Heart left ventricle (tissue), 16 donors: ENCODE data around the gene DIO3. TPM values are rescaled to one million over a fixed set of nuclear protein-coding genes. Genes with fewer than 3 reads are reported as not detected.
A peak's percentile ranks its signal among the peaks of the same experiment; 100 is the strongest.
"Not testable (repeated sequence)": the region's sequence is repeated elsewhere in the genome, so short reads cannot be mapped to it uniquely, and the experiment has no call there.

Source experiments
- ATAC-seq, 4 donors: fragments of 200-7000 bp; cut with Tn5 transposase; one replicate each; pipeline ENCODE4 v1.9.1; 2020 to 2022; ENCODE audit warnings: moderate library complexity in 4 of 4, mild to moderate bottlenecking in 3 of 4, moderate number of reproducible peaks in 1 of 4
- DNase-seq, 5 donors: peaks; one replicate each; pipeline ENCODE4 v3.0.0-alpha.2; 2020
- H3K27ac ChIP-seq, 12 donors: fragments of 200-600 bp; sonication (generic) in 4 of 12; one replicate each; pipeline versions ENCODE4 v1.5.0 to v1.8.0; 2016 to 2022; ENCODE audit warnings: mild to moderate bottlenecking in 2 of 12
- H3K27me3 ChIP-seq, 9 donors: fragments of 200-600 bp; sonication (generic) in 2 of 9; one replicate each; pipeline versions ENCODE4 v1.5.1 to v1.8.0; 2016 to 2022; ENCODE audit warnings: mild to moderate bottlenecking in 3 of 9
- H3K36me3 ChIP-seq, 9 donors: fragments of 200-600 bp; sonication (generic) in 2 of 9; one replicate each; pipeline versions ENCODE4 v1.5.0 to v1.8.0; 2018 to 2022; ENCODE audit warnings: mild to moderate bottlenecking in 2 of 9
- H3K4me1 ChIP-seq, 12 donors: fragments of 200-600 bp; sonication (generic) in 4 of 12; one replicate each; pipeline versions ENCODE4 v1.5.0 to v1.8.0; 2016 to 2022; ENCODE audit warnings: mild to moderate bottlenecking in 3 of 12
- H3K4me3 ChIP-seq, 12 donors: fragments of 200-600 bp; sonication (generic) in 4 of 12; one replicate each; pipeline versions ENCODE4 v1.5.0 to v1.8.0; 2017 to 2022; ENCODE audit warnings: mild to moderate bottlenecking in 9 of 12, moderate library complexity in 4 of 12
- H3K9me3 ChIP-seq, 12 donors: fragments of 200-600 bp; sonication (generic) in 4 of 12; one replicate each; pipeline versions ENCODE4 v1.5.0 to v1.8.0; 2016 to 2022; ENCODE audit warnings: mild to moderate bottlenecking in 1 of 12
- POLR2A ChIP-seq, 2 donors: fragments of 450-650 bp; IDR thresholded peaks; one replicate each; pipeline ENCODE4 v1.6.1; 2017; ENCODE audit warnings: antibody characterized with exemption in 2 of 2, mild to moderate bottlenecking in 2 of 2, moderate library complexity in 2 of 2
- WGBS, 4 donors: extraction: QIAGEN DNeasy Blood & Tissue Kit in 2 of 4; methylation state at CpG; one replicate each; pipeline versions ENCODE4 v1.1.5 to v1.1.7; 2013 to 2018; 5-methylcytosine and 5-hydroxymethylcytosine counted together
- intact Hi-C, 10 donors: fragments of 100-400 bp; cut with DNase I; formaldehyde crosslinking; loops; one replicate each; pipeline versions ENCODE4 v1.11.1 to v1.14.2; 2022
- polyA plus RNA-seq, 2 donors: library from polyadenylated mRNA; stranded (reverse); fragments of 200-250 nt; gene quantifications; one replicate each; pipeline ENCODE4 v1.2.3, GENCODE V29; 2013
- total RNA-seq, 9 donors: library from RNA; depleted of rRNA in 2 of 9; stranded (reverse); fragments of >200 nt in 2 of 9; fragmentation: NEBNext Ultra II Directional in 3 of 9; extraction: Animal tissue kit (Norgen Biotek cat#: 25700) in 3 of 9; gene quantifications; one replicate each; pipeline versions ENCODE4 v1.1.0 to v1.2.4, GENCODE V29; 2016 to 2023
- TF ChIP-seq, protein P1 (sequence below), 12 donors: fragments of 200-600 bp; sonication (generic) in 4 of 12; IDR thresholded peaks; one replicate each; pipeline versions ENCODE4 v1.5.0 to v1.8.0; 2018 to 2022; ENCODE audit warnings: antibody characterized with exemption in 12 of 12, mild to moderate bottlenecking in 5 of 12
- donor health status: ischemic (EF 13 %, LVEDD 7.1; RV severe dilation, severe dysfunction).
- donor health status: healthy with polysubstance abuse.
- donor health status: DM: no; HTN: yes; CAD: no.
- donor health status: DM: no; HTN: no; CAD: no.
- donor health status: ischemic (EF 25% LVEDD 6.9; RV normal size, moderate dysfunction).
- donor health status: ischemic (EF 25% LVEDD 5.7; RV mildly dilated, moderate dysfunction).
- donor health status: healthy.
- donor health status: DM: yes; HTN: yes; CAD: no.
- donor health status: ischemic (EF 35%, LVEDD 5.7; RV mildly dilated, moderate dysfunction).
- donor health status: nonischemic (EF 11% LVEDD 7.7; RV severe dilation, severe dysfunction).
- donor health status: DM: yes; HTN: yes; CAD: no.
- donor health status: PGD.
- donor health status: ischemic (EF 29% LVEDD 5.4; RV normal size, mild dysfunction).
- donor health status: nonischemic (EF 23%, LVEDD 6.1; RV moderate dilation, normal function).

The DIO3 gene
- total and polyA plus RNA-seq, 11 donors, result 0.12 to 0.48 (median 0.24) TPM; not detected in 6

DNA sequence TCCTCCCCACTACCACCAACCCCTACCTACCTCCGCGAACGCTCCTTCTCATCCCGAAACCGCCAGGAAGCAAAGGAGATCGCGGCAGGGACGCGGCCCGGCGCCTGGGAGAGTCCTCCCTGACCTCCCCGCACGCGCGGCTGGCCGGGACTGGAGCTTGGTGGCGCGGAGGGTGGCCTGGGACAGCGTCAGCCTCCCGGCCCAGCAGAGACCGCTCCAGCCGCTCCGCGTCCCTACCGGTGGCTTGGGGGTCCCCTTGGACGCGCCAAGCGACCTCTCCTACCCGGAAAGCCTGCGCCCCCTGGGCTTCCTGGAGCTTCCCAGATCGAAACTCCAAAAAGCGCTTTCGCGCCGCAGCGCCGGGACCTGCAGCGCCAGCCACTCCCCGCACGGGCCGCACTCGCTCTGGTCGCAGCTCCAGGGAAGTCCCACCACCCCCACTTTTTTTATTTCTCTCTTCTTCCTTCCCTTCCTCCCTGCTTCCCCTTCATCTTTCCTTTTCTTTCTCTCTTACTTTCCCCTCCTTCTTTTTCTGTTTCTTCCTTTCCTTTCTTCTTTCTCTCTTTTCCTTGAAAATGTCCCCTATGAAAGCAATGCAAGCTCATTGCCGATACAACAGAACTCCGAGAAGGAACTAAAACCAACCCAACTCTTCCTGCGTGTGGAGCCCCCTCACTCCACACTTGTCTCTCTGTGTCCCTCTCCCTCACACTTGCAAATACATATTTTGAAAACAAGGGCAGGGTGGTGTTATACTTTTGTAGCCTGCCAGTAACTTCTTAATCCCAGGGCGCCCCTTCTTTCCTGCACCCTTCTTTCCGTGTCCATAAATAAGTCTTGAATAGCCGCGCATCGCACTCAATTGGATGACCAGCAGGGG, 3.8 kb downstream of the DIO3 start:
- no peak for ATAC-seq
- peak in 1 of 5 donors; percentile 60 for DNase-seq
- Histone ChIP-seq H3K27me3 (peaks cover 38 to 80% (median 59%) of the 10 kb centered on the region in 9 donors), H3K27ac (no peak overlapping the region), H3K9me3 (peaks cover 0 to 18% (median 8%) of the 10 kb centered on the region in 12 donors), H3K4me1 (peaks cover 0 to 18% (median 2%) of the 10 kb centered on the region in 12 donors), H3K36me3 (no peaks in the 10 kb centered on the region), H3K4me3 (peak overlapping the region in 10 of 12 donors; percentile 18 to 51 (median 34))
- intact Hi-C loops, result no loop called here
- TF ChIP-seq, protein P1, sequence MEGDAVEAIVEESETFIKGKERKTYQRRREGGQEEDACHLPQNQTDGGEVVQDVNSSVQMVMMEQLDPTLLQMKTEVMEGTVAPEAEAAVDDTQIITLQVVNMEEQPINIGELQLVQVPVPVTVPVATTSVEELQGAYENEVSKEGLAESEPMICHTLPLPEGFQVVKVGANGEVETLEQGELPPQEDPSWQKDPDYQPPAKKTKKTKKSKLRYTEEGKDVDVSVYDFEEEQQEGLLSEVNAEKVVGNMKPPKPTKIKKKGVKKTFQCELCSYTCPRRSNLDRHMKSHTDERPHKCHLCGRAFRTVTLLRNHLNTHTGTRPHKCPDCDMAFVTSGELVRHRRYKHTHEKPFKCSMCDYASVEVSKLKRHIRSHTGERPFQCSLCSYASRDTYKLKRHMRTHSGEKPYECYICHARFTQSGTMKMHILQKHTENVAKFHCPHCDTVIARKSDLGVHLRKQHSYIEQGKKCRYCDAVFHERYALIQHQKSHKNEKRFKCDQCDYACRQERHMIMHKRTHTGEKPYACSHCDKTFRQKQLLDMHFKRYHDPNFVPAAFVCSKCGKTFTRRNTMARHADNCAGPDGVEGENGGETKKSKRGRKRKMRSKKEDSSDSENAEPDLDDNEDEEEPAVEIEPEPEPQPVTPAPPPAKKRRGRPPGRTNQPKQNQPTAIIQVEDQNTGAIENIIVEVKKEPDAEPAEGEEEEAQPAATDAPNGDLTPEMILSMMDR (IDR thresholded peaks at IDR 0.05), result no peak
- no peak for TF ChIP-seq POLR2A (IDR thresholded peaks at IDR 0.05)
- 3 to 4% (median 3%) methylated on average over 45 to 51 of the region's 51 CpGs for WGBS, 4 donors

GRCh38 chr14:101567252-101567651, 6.0 kb downstream of the DIO3 start:
- DNase-seq, result peak in 1 of 5 donors; percentile 11
- TF ChIP-seq, protein P1 (IDR thresholded peaks at IDR 0.05), result no peak
- no peak for TF ChIP-seq POLR2A (IDR thresholded peaks at IDR 0.05)
- peaks cover 0 to 4% (median 0%) of the 10 kb centered on the region in 12 donors for H3K9me3 ChIP-seq
- no peaks in the 10 kb centered on the region for H3K36me3 ChIP-seq
- intact Hi-C loops, result no loop called here
- H3K4me3 ChIP-seq, result no peak overlapping the region
- peaks cover 27 to 74% (median 46%) of the 10 kb centered on the region in 9 donors for H3K27me3 ChIP-seq
- 75 to 91% (median 88%) methylated on average over 5 of the region's 5 CpGs for WGBS, 4 donors
- H3K4me1 ChIP-seq, result peaks cover 0 to 17% (median 2%) of the 10 kb centered on the region in 12 donors
- H3K27ac ChIP-seq, result no peak overlapping the region
- ATAC-seq, result no peak

DNA sequence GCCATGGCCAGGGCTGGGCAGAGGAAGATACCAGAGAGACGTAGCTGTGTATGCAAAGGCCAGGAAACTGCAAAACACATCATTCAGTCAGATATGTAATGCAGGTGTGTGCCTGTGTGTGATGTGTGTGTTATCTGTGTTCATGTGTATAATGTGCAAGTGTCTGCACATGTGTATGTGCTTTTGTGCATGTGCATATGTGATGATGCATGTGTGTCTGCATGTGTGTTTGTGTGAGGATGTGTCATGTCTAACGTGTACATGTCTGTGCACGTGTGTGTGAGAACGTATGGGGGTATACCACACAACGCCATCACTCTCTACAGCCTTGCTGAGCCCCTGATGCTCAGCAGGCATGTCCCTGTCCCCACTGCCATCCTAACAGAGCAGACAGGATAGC, 9.7 kb downstream of the DIO3 start:
- TF ChIP-seq, protein P1 (IDR thresholded peaks at IDR 0.05), result no peak
- TF ChIP-seq POLR2A (IDR thresholded peaks at IDR 0.05), result no peak
- Histone ChIP-seq H3K36me3 (no peaks in the 10 kb centered on the region), H3K27me3 (peaks cover 0 to 53% (median 15%) of the 10 kb centered on the region in 9 donors), H3K4me3 (no peak overlapping the region), H3K27ac (no peak overlapping the region), H3K4me1 (no peaks in the 10 kb centered on the region), H3K9me3 (no peaks in the 10 kb centered on the region)
- WGBS, 4 donors, result 53 to 81% (median 77%) methylated on average over 5 of the region's 5 CpGs
- DNase-seq (no peak), ATAC-seq (no peak)
- intact Hi-C loops, result no loop called here

DNA sequence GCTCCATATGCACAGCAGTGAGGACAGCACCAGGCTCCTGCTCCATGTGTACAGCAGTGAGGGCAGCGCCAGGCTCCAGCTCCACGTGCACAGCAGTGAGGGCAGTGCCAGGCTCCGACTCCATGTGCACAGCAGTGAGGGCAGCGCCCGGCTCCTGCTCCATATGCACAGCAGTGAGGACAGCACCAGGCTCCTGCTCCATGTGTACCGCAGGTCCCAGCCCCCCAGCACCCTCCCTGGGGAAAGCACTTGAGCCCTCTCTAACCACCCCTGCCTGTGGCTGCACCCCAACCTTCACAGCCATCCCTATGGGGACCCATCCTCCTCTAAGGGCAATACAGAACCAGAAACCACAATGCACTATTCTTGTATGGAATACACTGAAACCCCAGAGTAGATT, 11.2 kb downstream of the DIO3 start:
- H3K4me1 ChIP-seq, DNase-seq, H3K27ac ChIP-seq, ATAC-seq, H3K4me3 ChIP-seq, intact Hi-C loops, H3K9me3 ChIP-seq, H3K36me3 ChIP-seq: not testable (repeated sequence)
- H3K27me3 ChIP-seq, result peaks cover 0 to 39% (median 3%) of the 10 kb centered on the region in 9 donors
- 84 to 95% (median 91%) methylated on average over 5 to 6 of the region's 6 CpGs for WGBS, 4 donors
